ENCODE measurements around the gene PTPRG. TPM values are rescaled to one million over a fixed set of nuclear protein-coding genes. Genes with fewer than 3 reads are reported as not detected.

The PTPRG gene
- total RNA-seq, 2 donors from 2014 or later = 23.9 to 31.6 TPM

- no peak overlapping the region for H3K27ac ChIP-seq
- intact Hi-C loops (cut with DNase I) = no loop called here
Measured at GRCh38 chr3:61729038-61729634, 167.8 kb downstream of the PTPRG start.

GRCh38 chr3:61730056-61730455 is 168.7 kb downstream of the PTPRG start:
- TF ChIP-seq CTCF (IDR thresholded peaks at IDR 0.05) (no peak), POLR2A (IDR thresholded peaks at IDR 0.05) (no peak)
- intact Hi-C loops (cut with DNase I) = no loop called here
- Histone ChIP-seq H3K9me3 (no peaks in the 10 kb centered on the region), H3K27ac (no peak overlapping the region), H3K27me3 (no peaks in the 10 kb centered on the region), H3K36me3 (replicated peaks in 1 of 2; ENCODE audit: insufficient read depth in 1 of 2, low read depth in 2 of 2) (no peaks in the 10 kb centered on the region), H3K4me1 (peaks cover 38% of the 10 kb centered on the region), H3K4me3 (no peak overlapping the region)
- DNase-seq = no peak
- no peak for ATAC-seq
- 65 to 68% methylated on average over 3 to 4 of the region's 4 CpGs for WGBS, 2 donors

More at GRCh38 chr3:61729038-61729634, 167.8 kb downstream of the PTPRG start:
- 44 to 50% methylated on average over 6 of the region's 6 CpGs for whole genome bisulfite sequencing, 2 donors
- TF ChIP-seq CTCF (IDR thresholded peaks at IDR 0.05) (no peak), POLR2A (IDR thresholded peaks at IDR 0.05) (no peak)
- no peak overlapping the region for H3K4me3 ChIP-seq
- H3K27me3 ChIP-seq = no peaks in the 10 kb centered on the region
- ATAC-seq (no peak), DNase-seq (no peak)
- H3K4me1 ChIP-seq = peaks cover 40% of the 10 kb centered on the region
- H3K9me3 ChIP-seq = no peaks in the 10 kb centered on the region
- no peaks in the 10 kb centered on the region for H3K36me3 ChIP-seq (replicated peaks in 1 of 2; ENCODE audit: insufficient read depth in 1 of 2, low read depth in 2 of 2)

- WGBS, 2 donors = 54 to 55% methylated on average over 2 of the region's 2 CpGs
- DNase-seq (no peak), ATAC-seq (no peak)
- H3K4me1 ChIP-seq = peaks cover 33% of the 10 kb centered on the region
- no peaks in the 10 kb centered on the region for H3K9me3 ChIP-seq
- no peaks in the 10 kb centered on the region for H3K27me3 ChIP-seq
- TF ChIP-seq CTCF (IDR thresholded peaks at IDR 0.05) (no peak), POLR2A (IDR thresholded peaks at IDR 0.05) (no peak)
- no peak overlapping the region for H3K27ac ChIP-seq
- no peaks in the 10 kb centered on the region for H3K36me3 ChIP-seq (replicated peaks in 1 of 2; ENCODE audit: insufficient read depth in 1 of 2, low read depth in 2 of 2)
- intact Hi-C loops (cut with DNase I) = no loop called here
- no peak overlapping the region for H3K4me3 ChIP-seq
Measured at GRCh38 chr3:61730577-61731231, 169.3 kb downstream of the PTPRG start.

GRCh38 chr3:61733000-61733399 is 171.6 kb downstream of the PTPRG start:
- WGBS, 2 donors = 42 to 73% methylated on average over 1 of the region's 1 CpG
- no peak overlapping the region for H3K27ac ChIP-seq
- H3K36me3 ChIP-seq (replicated peaks in 1 of 2; ENCODE audit: insufficient read depth in 1 of 2, low read depth in 2 of 2) = no peaks in the 10 kb centered on the region

More at GRCh38 chr3:61733000-61733399, 171.6 kb downstream of the PTPRG start:
- H3K9me3 ChIP-seq = no peaks in the 10 kb centered on the region
- TF ChIP-seq POLR2A (IDR thresholded peaks at IDR 0.05) (no peak), CTCF (IDR thresholded peaks at IDR 0.05) (no peak)
- peaks cover 22% of the 10 kb centered on the region for H3K4me1 ChIP-seq
- H3K27me3 ChIP-seq = no peaks in the 10 kb centered on the region
- ATAC-seq (no peak), DNase-seq (no peak)
- H3K4me3 ChIP-seq = no peak overlapping the region
- intact Hi-C loops (cut with DNase I) = no loop called here

All from body of pancreas (tissue), 4 donors.